Fibroblast of lung (primary cell): ENCODE data around the gene ITPR2. TPM values are rescaled to one million over a fixed set of nuclear protein-coding genes. Genes with fewer than 3 reads are reported as not detected.

Experiments
- DNase-seq, 2 donors: peaks; one replicate each; pipeline versions ENCODE4 v3.0.0 to v3.0.0-alpha.2; 2010; ENCODE audit warnings: low read depth in 2 of 2
- H2AFZ ChIP-seq: 2 replicates; pipeline ENCODE4 v1.5.1; 2012; ENCODE audit warnings: low read length, control low read depth, inconsistent platforms
- H3K27ac ChIP-seq: 2 replicates; pipeline ENCODE4 v1.5.1; 2011; ENCODE audit warnings: low read length, control low read depth; ENCODE audit not compliant: insufficient read depth
- H3K27me3 ChIP-seq: 2 replicates; pipeline ENCODE4 v1.5.1; 2011; ENCODE audit warnings: mild to moderate bottlenecking, low read length; ENCODE audit not compliant: control insufficient read depth, insufficient read depth
- H3K36me3 ChIP-seq: 2 replicates; pipeline ENCODE4 v1.5.1; 2011; ENCODE audit warnings: low read length; ENCODE audit not compliant: control insufficient read depth, insufficient read depth
- H3K4me1 ChIP-seq: 2 replicates; pipeline ENCODE4 v1.5.1; 2011; ENCODE audit warnings: low read length; ENCODE audit not compliant: control insufficient read depth, insufficient read depth; ENCODE audit errors: extremely low read depth
- H3K4me2 ChIP-seq: 2 replicates; pipeline ENCODE4 v1.5.1; 2011; ENCODE audit warnings: low read length, control low read depth; ENCODE audit not compliant: insufficient read depth; ENCODE audit errors: extremely low read depth
- H3K4me3 ChIP-seq, 4 experiments: fragments of 200-600 bp in 1 of 4; sonication (generic) in 1 of 4; replicated peaks in 1 of 4; 2 replicates each; pipeline ENCODE4 v1.5.1; 2011 to 2016; ENCODE audit warnings: low read length in 4 of 4, low read depth in 3 of 4, mild to moderate bottlenecking in 3 of 4, control low read depth in 2 of 4, inconsistent platforms in 1 of 4, mixed read lengths in 1 of 4; ENCODE audit not compliant: insufficient read depth in 1 of 4; ENCODE audit errors: control extremely low read depth in 1 of 4
- H3K79me2 ChIP-seq: 2 replicates; pipeline ENCODE4 v1.5.1; 2012; ENCODE audit warnings: mild to moderate bottlenecking, low read length, inconsistent platforms; ENCODE audit not compliant: control insufficient read depth, insufficient read depth
- H3K9ac ChIP-seq: 2 replicates; pipeline ENCODE4 v1.5.1; 2011; ENCODE audit warnings: mild to moderate bottlenecking, low read length, control low read depth; ENCODE audit not compliant: insufficient read depth
- H3K9me3 ChIP-seq: 2 replicates; pipeline ENCODE4 v1.5.1; 2012; ENCODE audit warnings: low read depth, low read length; ENCODE audit not compliant: control insufficient read depth, insufficient read depth
- H4K20me1 ChIP-seq: 2 replicates; pipeline ENCODE4 v1.5.1; 2011; ENCODE audit warnings: low read length; ENCODE audit not compliant: control insufficient read depth, insufficient read depth; ENCODE audit errors: extremely low read depth
- EZH2 ChIP-seq: IDR thresholded peaks from 2 replicates; pipeline ENCODE4 v1.5.1; 2012; ENCODE audit warnings: low read length, control low read depth, mild to moderate bottlenecking; ENCODE audit errors: missing control alignments
- polyA plus RNA-seq, 2 donors: library from polyadenylated mRNA; depleted of rRNA in 1 of 2; stranded (reverse) in 1 of 2; unstranded in 1 of 2; fragments of >200 nt; gene quantifications; 2 replicates each; pipeline ENCODE4 v1.2.1, GENCODE V29; 2011 to 2012; ENCODE audit warnings: missing spikeins in 1 of 2
- total RNA-seq: library from RNA; depleted of rRNA; stranded (reverse); fragments of >200 nt; gene quantifications from 2 replicates; pipeline ENCODE4 v1.2.1, GENCODE V29; 2014
- TF ChIP-seq, protein P1 (sequence below), 2 donors: IDR thresholded peaks in 1 of 2; conservative IDR thresholded peaks in 1 of 2; 1 replicate in 1 of 2; 2 replicates in 1 of 2; pipeline ENCODE4 v1.5.1; 2011 to 2012; ENCODE audit warnings: low read length in 2 of 2, control low read depth in 1 of 2, inconsistent platforms in 1 of 2, low read depth in 1 of 2, mild to moderate bottlenecking in 1 of 2

Gene ITPR2
- total and polyA plus RNA-seq, 2 donors (not counting 1 experiment from before 2014, with no cell fraction given) = 5.1 to 24.6 TPM

- Histone ChIP-seq H2AFZ (no peak overlapping the region), H3K27me3 (no peaks in the 10 kb centered on the region), H3K36me3 (no peaks in the 10 kb centered on the region), H3K4me1 (peaks cover 6% of the 10 kb centered on the region), H4K20me1 (no peaks in the 10 kb centered on the region), H3K27ac (no peak overlapping the region), H3K79me2 (no peaks in the 10 kb centered on the region), H3K9me3 (no peaks in the 10 kb centered on the region), H3K4me2 (no peak overlapping the region), H3K9ac (no peak overlapping the region), H3K4me3 (no peak overlapping the region)
- TF ChIP-seq, protein P1, sequence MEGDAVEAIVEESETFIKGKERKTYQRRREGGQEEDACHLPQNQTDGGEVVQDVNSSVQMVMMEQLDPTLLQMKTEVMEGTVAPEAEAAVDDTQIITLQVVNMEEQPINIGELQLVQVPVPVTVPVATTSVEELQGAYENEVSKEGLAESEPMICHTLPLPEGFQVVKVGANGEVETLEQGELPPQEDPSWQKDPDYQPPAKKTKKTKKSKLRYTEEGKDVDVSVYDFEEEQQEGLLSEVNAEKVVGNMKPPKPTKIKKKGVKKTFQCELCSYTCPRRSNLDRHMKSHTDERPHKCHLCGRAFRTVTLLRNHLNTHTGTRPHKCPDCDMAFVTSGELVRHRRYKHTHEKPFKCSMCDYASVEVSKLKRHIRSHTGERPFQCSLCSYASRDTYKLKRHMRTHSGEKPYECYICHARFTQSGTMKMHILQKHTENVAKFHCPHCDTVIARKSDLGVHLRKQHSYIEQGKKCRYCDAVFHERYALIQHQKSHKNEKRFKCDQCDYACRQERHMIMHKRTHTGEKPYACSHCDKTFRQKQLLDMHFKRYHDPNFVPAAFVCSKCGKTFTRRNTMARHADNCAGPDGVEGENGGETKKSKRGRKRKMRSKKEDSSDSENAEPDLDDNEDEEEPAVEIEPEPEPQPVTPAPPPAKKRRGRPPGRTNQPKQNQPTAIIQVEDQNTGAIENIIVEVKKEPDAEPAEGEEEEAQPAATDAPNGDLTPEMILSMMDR (conservative IDR thresholded peaks at IDR 0.05 in 1 of 2, IDR thresholded peaks at IDR 0.05 in 1 of 2; ENCODE audit: low read depth in 1 of 2, low read length in 2 of 2) = no peak
- TF ChIP-seq EZH2 = no peak
- no peak for DNase-seq
These were observed 138.6 kb downstream of the ITPR2 start for GRCh38 chr12:26694402-26694801.

DNA sequence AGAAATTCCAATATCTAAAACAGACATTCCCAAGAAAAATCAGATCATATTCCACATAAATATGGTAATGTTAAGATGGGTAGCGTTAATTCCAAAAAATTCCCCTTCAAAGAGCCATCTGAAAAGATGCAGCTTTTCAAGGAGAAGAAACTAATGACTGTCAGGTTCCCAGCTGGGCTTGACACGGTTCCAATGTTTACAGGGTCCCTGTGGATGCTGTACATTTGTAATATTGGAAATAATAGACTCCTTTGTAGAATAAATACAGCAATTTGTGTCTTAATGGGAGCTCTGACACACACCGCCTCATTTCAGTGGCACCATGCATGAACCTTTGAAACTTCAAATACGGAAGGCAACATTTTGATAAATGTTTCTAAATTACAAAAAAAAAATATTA is 140.6 kb downstream of the ITPR2 start:
- TF ChIP-seq, protein P1 (conservative IDR thresholded peaks at IDR 0.05 in 1 of 2, IDR thresholded peaks at IDR 0.05 in 1 of 2; ENCODE audit: low read depth in 1 of 2, low read length in 2 of 2) = no peak
- TF ChIP-seq EZH2 = no peak
- peaks cover 6% of the 10 kb centered on the region for H3K4me1 ChIP-seq
- no peak overlapping the region for H3K4me2 ChIP-seq
- H2AFZ ChIP-seq = no peak overlapping the region
- H3K27me3 ChIP-seq = no peaks in the 10 kb centered on the region
- H3K9me3 ChIP-seq = no peaks in the 10 kb centered on the region
- no peak for DNase-seq
- H3K4me3 ChIP-seq = no peak overlapping the region
- no peak overlapping the region for H3K27ac ChIP-seq
- no peak overlapping the region for H3K9ac ChIP-seq
- no peaks in the 10 kb centered on the region for H3K36me3 ChIP-seq
- H3K79me2 ChIP-seq = no peaks in the 10 kb centered on the region
- no peaks in the 10 kb centered on the region for H4K20me1 ChIP-seq

GRCh38 chr12:26691234-26691970 is 141.6 kb downstream of the ITPR2 start:
- no peaks in the 10 kb centered on the region for H3K9me3 ChIP-seq
- no peaks in the 10 kb centered on the region for H3K27me3 ChIP-seq
- H3K4me2 ChIP-seq = no peak overlapping the region
- no peak overlapping the region for H3K4me3 ChIP-seq
- no peaks in the 10 kb centered on the region for H4K20me1 ChIP-seq
- DNase-seq = peak; percentile 93 to 99
- no peak overlapping the region for H3K9ac ChIP-seq
- H2AFZ ChIP-seq = no peak overlapping the region
- no peaks in the 10 kb centered on the region for H3K79me2 ChIP-seq
- peaks cover 6% of the 10 kb centered on the region for H3K4me1 ChIP-seq
- TF ChIP-seq, protein P1 (conservative IDR thresholded peaks at IDR 0.05 in 1 of 2, IDR thresholded peaks at IDR 0.05 in 1 of 2; ENCODE audit: low read depth in 1 of 2, low read length in 2 of 2) = no peak
- TF ChIP-seq EZH2 = no peak
- no peaks in the 10 kb centered on the region for H3K36me3 ChIP-seq
- H3K27ac ChIP-seq = no peak overlapping the region
